MM.1S (cell line): ENCODE measurements around the gene SCPEP1.

Experiments
- DNase-seq: peaks from one replicate; pipeline ENCODE4 v3.0.0-alpha.2; 2015
- H2AFZ ChIP-seq: fragments of 300-600 bp; sonication (generic); 2 replicates; pipeline ENCODE4 v1.6.0; 2016; ENCODE audit warnings: antibody characterized with exemption, low read length
- H3F3A ChIP-seq: fragments of 300-600 bp; sonication (generic); 2 replicates; pipeline ENCODE4 v1.6.1; 2016; ENCODE audit warnings: mild to moderate bottlenecking, antibody characterized with exemption, low read length, moderate library complexity, mixed read lengths; ENCODE audit not compliant: insufficient read depth
- H3K27ac ChIP-seq: fragments of 300-600 bp; sonication (generic); 2 replicates; pipeline ENCODE4 v1.5.1; 2016; ENCODE audit warnings: mild to moderate bottlenecking, low read length
- H3K27me3 ChIP-seq: fragments of 300-600 bp; sonication (generic); replicated peaks from 2 replicates; pipeline ENCODE4 v1.6.0; 2016; ENCODE audit warnings: low read length; ENCODE audit not compliant: insufficient read depth
- H3K36me3 ChIP-seq: fragments of 300-600 bp; sonication (generic); replicated peaks from 2 replicates; pipeline ENCODE4 v1.6.1; 2016; ENCODE audit warnings: mild to moderate bottlenecking, low read length, mixed read lengths; ENCODE audit not compliant: insufficient read depth
- H3K4me1 ChIP-seq: fragments of 300-600 bp; sonication (generic); 2 replicates; pipeline ENCODE4 v1.6.1; 2016; ENCODE audit warnings: low read length, mixed read lengths
- H3K4me2 ChIP-seq: fragments of 300-600 bp; sonication (generic); 2 replicates; pipeline ENCODE4 v1.6.0; 2016; ENCODE audit warnings: low read depth, low read length
- H3K4me3 ChIP-seq: fragments of 300-600 bp; sonication (generic); 2 replicates; pipeline ENCODE4 v1.5.1; 2016; ENCODE audit warnings: low read length, mixed read lengths
- H3K79me2 ChIP-seq: fragments of 300-600 bp; sonication (generic); 2 replicates; pipeline ENCODE4 v1.6.1; 2016; ENCODE audit warnings: mixed run types, low read length, mixed read lengths
- H3K9ac ChIP-seq: fragments of 300-600 bp; sonication (generic); 2 replicates; pipeline ENCODE4 v1.6.1; 2016; ENCODE audit warnings: low read length, mixed read lengths
- H3K9me2 ChIP-seq: fragments of 300-600 bp; sonication (generic); replicated peaks from 2 replicates; pipeline ENCODE4 v1.6.1; 2016; ENCODE audit warnings: mild to moderate bottlenecking, low read length, mixed read lengths; ENCODE audit not compliant: insufficient read depth
- H3K9me3 ChIP-seq: fragments of 300-600 bp; sonication (generic); replicated peaks from 2 replicates; pipeline ENCODE4 v1.6.1; 2016; ENCODE audit warnings: mild to moderate bottlenecking, low read length, mixed read lengths; ENCODE audit not compliant: insufficient read depth
- H4K20me1 ChIP-seq: fragments of 300-600 bp; sonication (generic); 2 replicates; pipeline ENCODE4 v1.6.1; 2016; ENCODE audit warnings: mild to moderate bottlenecking, low read length, moderate library complexity, mixed read lengths; ENCODE audit not compliant: insufficient read depth
- CTCF ChIP-seq: fragments of 300-600 bp; sonication (generic); IDR thresholded peaks from 2 replicates; pipeline ENCODE4 v1.5.1; 2016; ENCODE audit warnings: antibody characterized with exemption, low read length, mixed read lengths
- EZH2 ChIP-seq: fragments of 300-600 bp; sonication (generic); optimal IDR thresholded peaks from 2 replicates; pipeline ENCODE3; 2017; ENCODE audit warnings: low read depth, mild to moderate bottlenecking, antibody characterized with exemption, low read length, mixed read lengths
- EZH2phosphoT487 ChIP-seq: fragments of 300-600 bp; sonication (generic); IDR thresholded peaks from 2 replicates; pipeline ENCODE4 v1.6.1; 2018; ENCODE audit warnings: antibody characterized with exemption, low read length

The SCPEP1 gene

GRCh38 chr17:56966338-56966737, 11.6 kb upstream of the SCPEP1 start:
- H3K4me3 ChIP-seq: no peak overlapping the region
- H3K36me3 ChIP-seq: no peaks in the 10 kb centered on the region
- no peak overlapping the region for H2AFZ ChIP-seq
- H3K9me2 ChIP-seq: no peaks in the 10 kb centered on the region
- 0 out of 2 replicates have a peak, but pooled peaks cover under 1% of the 10 kb centered on the region for H3K4me1 ChIP-seq
- H3F3A ChIP-seq: no peaks in the 10 kb centered on the region
- no peaks in the 10 kb centered on the region for H3K9me3 ChIP-seq
- H3K79me2 ChIP-seq: no peaks in the 10 kb centered on the region
- DNase-seq: no peak
- TF ChIP-seq EZH2 (no peak), EZH2phosphoT487 (no peak), CTCF (no peak)
- no peaks in the 10 kb centered on the region for H4K20me1 ChIP-seq
- H3K27me3 ChIP-seq: no peaks in the 10 kb centered on the region
- no peak overlapping the region for H3K27ac ChIP-seq
- no peak overlapping the region for H3K9ac ChIP-seq
- H3K4me2 ChIP-seq: no peak overlapping the region

GRCh38 chr17:56970974-56971373, 7.0 kb upstream of the SCPEP1 start:
- H3K4me1 ChIP-seq: no peaks in the 10 kb centered on the region
- no peaks in the 10 kb centered on the region for H3K27me3 ChIP-seq
- DNase-seq: no peak
- no peaks in the 10 kb centered on the region for H3F3A ChIP-seq
- H3K9me3 ChIP-seq: no peaks in the 10 kb centered on the region
- no peaks in the 10 kb centered on the region for H4K20me1 ChIP-seq
- no peak overlapping the region for H3K27ac ChIP-seq
- no peak overlapping the region for H2AFZ ChIP-seq
- no peaks in the 10 kb centered on the region for H3K79me2 ChIP-seq
- TF ChIP-seq EZH2phosphoT487: no peak
- no peak for TF ChIP-seq EZH2
- TF ChIP-seq CTCF: no peak
- H3K4me2 ChIP-seq: no peak overlapping the region
- H3K9me2 ChIP-seq: no peaks in the 10 kb centered on the region
- no peak overlapping the region for H3K9ac ChIP-seq
- no peaks in the 10 kb centered on the region for H3K36me3 ChIP-seq
- H3K4me3 ChIP-seq: no peak overlapping the region

DNA sequence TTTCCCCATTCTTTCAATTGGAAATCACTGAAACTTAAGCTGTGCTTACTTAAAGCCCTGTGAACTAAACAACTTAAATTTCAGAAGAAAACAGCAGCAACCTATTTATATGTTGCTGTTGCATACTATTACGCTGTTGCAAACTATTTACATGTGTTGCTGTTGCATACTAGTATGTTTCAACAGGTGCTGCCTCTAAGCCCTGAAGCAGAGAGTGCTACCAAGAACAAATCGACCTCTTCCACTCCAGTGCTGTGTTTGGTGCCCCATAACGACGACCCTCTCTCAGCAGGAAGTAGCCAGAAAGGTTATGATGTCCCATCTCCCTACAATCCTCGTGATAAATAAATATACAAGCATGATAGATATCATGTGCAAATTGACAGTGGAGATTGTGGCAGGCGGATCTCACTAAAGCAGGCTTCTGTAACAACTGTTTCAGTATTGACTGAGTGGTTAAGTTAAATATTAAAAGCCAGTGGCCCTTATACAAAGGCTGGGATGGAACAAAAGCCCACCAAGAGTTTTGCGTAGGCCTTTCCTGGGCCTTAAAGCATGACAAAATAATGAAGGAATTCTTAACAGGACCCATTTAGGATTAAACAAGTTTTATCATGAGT, 5.7 kb upstream of the SCPEP1 start:
- no peak for DNase-seq
- Histone ChIP-seq H3K9me2 (no peaks in the 10 kb centered on the region), H3K27ac (no peak overlapping the region), H3K36me3 (no peaks in the 10 kb centered on the region), H2AFZ (no peak overlapping the region), H3F3A (no peaks in the 10 kb centered on the region), H3K4me2 (no peak overlapping the region), H3K27me3 (no peaks in the 10 kb centered on the region), H3K9me3 (no peaks in the 10 kb centered on the region), H3K9ac (no peak overlapping the region), H4K20me1 (no peaks in the 10 kb centered on the region), H3K4me1 (peaks cover 5% of the 10 kb centered on the region; the same call in 1 of the 2 replicates), H3K79me2 (no peaks in the 10 kb centered on the region), H3K4me3 (no peak overlapping the region)
- TF ChIP-seq EZH2phosphoT487: no peak
- TF ChIP-seq EZH2: no peak
- TF ChIP-seq CTCF: no peak
